Measurements from ENCODE around the gene ARL15. TPM values are rescaled to one million over a fixed set of nuclear protein-coding genes. Genes with fewer than 3 reads are reported as not detected.

The ARL15 gene
- total RNA-seq, 4 donors from 2014 or later = 10.6 to 24.0 (median 18.9) TPM

DNA sequence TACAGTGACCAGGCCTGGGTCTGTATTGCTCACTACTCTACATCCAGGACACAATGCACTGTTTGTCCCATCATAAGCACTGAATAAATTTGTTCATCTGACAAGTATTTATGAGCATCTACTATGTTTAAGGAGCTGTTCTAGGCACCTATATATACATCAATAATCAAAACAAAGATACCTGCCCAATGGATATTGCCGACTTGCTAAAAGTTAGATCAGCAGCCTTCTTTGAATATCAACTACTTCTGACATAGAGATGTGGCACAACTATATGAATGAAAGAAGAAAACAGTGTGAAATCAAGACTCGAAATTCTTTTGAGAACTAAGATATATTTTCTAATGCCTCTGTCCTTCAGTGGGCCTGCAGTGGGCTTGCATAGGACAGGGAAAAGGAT, 215.7 kb downstream of the ARL15 start:
- Histone ChIP-seq H3K27ac (no peak overlapping the region), H3K36me3 (no peaks in the 10 kb centered on the region), H3K9me3 (no peaks in the 10 kb centered on the region), H3K27me3 (no peaks in the 10 kb centered on the region), H3K4me3 (no peak overlapping the region), H3K4me1 (peaks cover 0 to 6% (median 0%) of the 10 kb centered on the region in 3 donors)
- WGBS, 2 donors (ENCODE audit: low coverage in 1 of 2) = 100% methylated on average over 2 of the region's 2 CpGs
- ATAC-seq = no peak
- TF ChIP-seq, protein P1, sequence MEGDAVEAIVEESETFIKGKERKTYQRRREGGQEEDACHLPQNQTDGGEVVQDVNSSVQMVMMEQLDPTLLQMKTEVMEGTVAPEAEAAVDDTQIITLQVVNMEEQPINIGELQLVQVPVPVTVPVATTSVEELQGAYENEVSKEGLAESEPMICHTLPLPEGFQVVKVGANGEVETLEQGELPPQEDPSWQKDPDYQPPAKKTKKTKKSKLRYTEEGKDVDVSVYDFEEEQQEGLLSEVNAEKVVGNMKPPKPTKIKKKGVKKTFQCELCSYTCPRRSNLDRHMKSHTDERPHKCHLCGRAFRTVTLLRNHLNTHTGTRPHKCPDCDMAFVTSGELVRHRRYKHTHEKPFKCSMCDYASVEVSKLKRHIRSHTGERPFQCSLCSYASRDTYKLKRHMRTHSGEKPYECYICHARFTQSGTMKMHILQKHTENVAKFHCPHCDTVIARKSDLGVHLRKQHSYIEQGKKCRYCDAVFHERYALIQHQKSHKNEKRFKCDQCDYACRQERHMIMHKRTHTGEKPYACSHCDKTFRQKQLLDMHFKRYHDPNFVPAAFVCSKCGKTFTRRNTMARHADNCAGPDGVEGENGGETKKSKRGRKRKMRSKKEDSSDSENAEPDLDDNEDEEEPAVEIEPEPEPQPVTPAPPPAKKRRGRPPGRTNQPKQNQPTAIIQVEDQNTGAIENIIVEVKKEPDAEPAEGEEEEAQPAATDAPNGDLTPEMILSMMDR (IDR thresholded peaks at IDR 0.05) = no peak
- no peak for TF ChIP-seq EP300 (IDR thresholded peaks at IDR 0.05)
- no peak for TF ChIP-seq POLR2AphosphoS5 (IDR thresholded peaks at IDR 0.05)
- no peak for TF ChIP-seq POLR2A (IDR thresholded peaks at IDR 0.05)

GRCh38 chr5:54093861-54094260, 216.5 kb downstream of the ARL15 start:
- Histone ChIP-seq H3K4me3 (no peak overlapping the region), H3K36me3 (no peaks in the 10 kb centered on the region), H3K4me1 (peaks cover 0 to 6% (median 0%) of the 10 kb centered on the region in 3 donors), H3K27me3 (no peaks in the 10 kb centered on the region), H3K9me3 (no peaks in the 10 kb centered on the region), H3K27ac (no peak overlapping the region)
- 84 to 91% methylated on average over 2 of the region's 2 CpGs for WGBS, 2 donors (ENCODE audit: low coverage in 1 of 2)
- no peak for ATAC-seq
- TF ChIP-seq EP300 (IDR thresholded peaks at IDR 0.05) = no peak
- TF ChIP-seq, protein P1 (IDR thresholded peaks at IDR 0.05) = no peak
- TF ChIP-seq POLR2AphosphoS5 (IDR thresholded peaks at IDR 0.05) = no peak
- no peak for TF ChIP-seq POLR2A (IDR thresholded peaks at IDR 0.05)

GRCh38 chr5:54093081-54093492, 217.3 kb downstream of the ARL15 start:
- Histone ChIP-seq H3K9me3 (no peaks in the 10 kb centered on the region), H3K36me3 (no peaks in the 10 kb centered on the region), H3K4me3 (no peak overlapping the region), H3K27ac (no peak overlapping the region), H3K27me3 (no peaks in the 10 kb centered on the region), H3K4me1 (peaks cover 0 to 6% (median 0%) of the 10 kb centered on the region in 3 donors)
- TF ChIP-seq POLR2AphosphoS5 (IDR thresholded peaks at IDR 0.05) = no peak
- TF ChIP-seq EP300 (IDR thresholded peaks at IDR 0.05) = no peak
- TF ChIP-seq POLR2A (IDR thresholded peaks at IDR 0.05) = no peak
- TF ChIP-seq, protein P1 (IDR thresholded peaks at IDR 0.05) = no peak
- 86% methylated on average over 1 of the region's 1 CpG for WGBS, 2 donors (ENCODE audit: low coverage in 1 of 2)
- no peak for ATAC-seq

- Histone ChIP-seq H3K27ac (no peak overlapping the region), H3K36me3 (no peaks in the 10 kb centered on the region), H3K9me3 (no peaks in the 10 kb centered on the region), H3K4me1 (peaks cover 0 to 10% (median 0%) of the 10 kb centered on the region in 3 donors), H3K27me3 (no peaks in the 10 kb centered on the region), H3K4me3 (no peak overlapping the region)
- ATAC-seq = no peak
- WGBS, 2 donors (ENCODE audit: low coverage in 1 of 2) = 70 to 80% methylated on average over 9 of the region's 9 CpGs
- TF ChIP-seq POLR2A (IDR thresholded peaks at IDR 0.05) (no peak), EP300 (IDR thresholded peaks at IDR 0.05) (no peak), POLR2AphosphoS5 (IDR thresholded peaks at IDR 0.05) (no peak)
- TF ChIP-seq, protein P1 (IDR thresholded peaks at IDR 0.05) = no peak
Observed at GRCh38 chr5:54091307-54092130, 218.9 kb downstream of the ARL15 start.
